HG02678 (cell line): ENCODE measurements around the gene CD8B2.
"Not testable (repeated sequence)": the region's sequence is repeated elsewhere in the genome, so short reads cannot be mapped to it uniquely, and the experiment has no call there.

Source experiments
- ATAC-seq: cut with Tn5 transposase; IDR thresholded peaks from one replicate; pipeline ENCODE4 v1.9.1; 2021; ENCODE audit warnings: mild to moderate bottlenecking, moderate library complexity; ENCODE audit not compliant: unreplicated experiment

CD8B2 gene

DNA sequence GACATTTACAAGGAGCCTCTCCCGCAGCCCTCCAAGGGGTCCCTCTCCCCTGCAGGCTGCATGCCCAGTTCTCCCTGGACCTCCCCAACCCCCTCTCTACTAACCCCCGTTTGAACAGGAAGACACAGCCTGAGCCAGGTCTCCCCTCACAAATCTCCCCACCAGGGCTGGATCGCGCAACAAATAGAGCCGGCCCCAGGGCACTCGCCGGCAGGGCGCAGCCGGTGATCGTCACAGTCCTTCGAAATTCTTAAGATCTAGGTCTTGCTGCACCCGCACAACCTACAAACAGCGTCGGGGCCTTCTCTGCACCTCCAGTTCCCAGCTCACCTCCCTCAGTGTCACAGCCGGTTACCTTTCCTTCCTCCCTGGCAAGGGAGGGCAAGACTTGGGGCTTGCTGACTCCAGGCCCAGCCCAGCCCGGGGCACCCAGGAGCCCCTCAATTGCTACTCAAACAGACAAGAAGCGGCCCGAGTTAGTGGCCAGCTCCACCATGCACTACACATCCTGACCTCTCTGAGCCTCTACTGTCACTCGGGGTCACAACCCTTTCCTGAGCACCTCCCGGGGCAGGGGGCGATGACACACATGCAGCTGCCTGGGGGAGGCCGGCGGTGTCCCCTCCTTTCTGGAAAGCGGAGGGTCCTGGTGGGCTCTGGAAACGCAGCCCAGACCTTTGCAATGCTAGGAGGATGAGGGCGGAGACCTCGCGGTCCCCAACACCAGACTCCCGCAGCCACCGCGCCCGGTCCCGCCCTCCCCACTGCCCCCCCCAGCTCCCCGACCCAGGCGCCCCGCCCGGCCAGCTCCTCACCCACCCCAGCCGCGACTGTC lies at the start of gene CD8B2:
CD8B2 (plus strand) TSS at position 814 of the 835 bp plus-strand sequence. CDS start 63 bp downstream, outside the sequence.
- not testable (repeated sequence) for ATAC-seq

- not testable (repeated sequence) for ATAC-seq
Measured at GRCh38 chr2:106461882-106462281, 25.3 kb upstream of the CD8B2 start.

GRCh38 chr2:106467516-106467915 lies 19.6 kb upstream of the CD8B2 start:
- not testable (repeated sequence) for ATAC-seq

DNA sequence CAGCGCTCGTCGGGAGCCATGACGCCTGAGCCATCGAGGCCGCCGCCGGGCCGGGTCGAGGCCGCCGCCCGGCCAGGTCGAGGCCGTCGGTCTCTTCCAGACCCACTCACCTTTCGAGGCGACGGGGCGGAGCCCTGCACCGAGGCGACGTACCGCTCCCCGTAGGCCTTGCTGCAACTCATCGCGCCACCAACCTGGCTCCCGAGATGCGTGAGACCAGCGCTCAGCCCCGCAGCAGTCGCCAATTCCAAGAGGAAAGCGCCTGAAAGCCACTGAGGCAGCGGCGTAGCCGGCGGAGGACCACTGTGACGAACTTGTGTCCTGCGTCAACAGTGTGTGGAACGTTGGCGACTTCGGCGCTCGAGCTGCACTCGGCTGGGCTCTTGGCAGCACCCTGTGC lies 19.1 kb upstream of the CD8B2 start, which contains the start of gene RGPD3:
RGPD3 (minus strand) TSS at position 307 of the 400 bp plus-strand sequence; CDS start at position 182, 125 bp downstream.
- ATAC-seq, result not testable (repeated sequence)

GRCh38 chr2:106470658-106471057 lies 16.5 kb upstream of the CD8B2 start:
- not testable (repeated sequence) for ATAC-seq

GRCh38 chr2:106477647-106478046 lies 9.5 kb upstream of the CD8B2 start:
- not testable (repeated sequence) for ATAC-seq

GRCh38 chr2:106479563-106479962 lies 7.6 kb upstream of the CD8B2 start:
- not testable (repeated sequence) for ATAC-seq

DNA sequence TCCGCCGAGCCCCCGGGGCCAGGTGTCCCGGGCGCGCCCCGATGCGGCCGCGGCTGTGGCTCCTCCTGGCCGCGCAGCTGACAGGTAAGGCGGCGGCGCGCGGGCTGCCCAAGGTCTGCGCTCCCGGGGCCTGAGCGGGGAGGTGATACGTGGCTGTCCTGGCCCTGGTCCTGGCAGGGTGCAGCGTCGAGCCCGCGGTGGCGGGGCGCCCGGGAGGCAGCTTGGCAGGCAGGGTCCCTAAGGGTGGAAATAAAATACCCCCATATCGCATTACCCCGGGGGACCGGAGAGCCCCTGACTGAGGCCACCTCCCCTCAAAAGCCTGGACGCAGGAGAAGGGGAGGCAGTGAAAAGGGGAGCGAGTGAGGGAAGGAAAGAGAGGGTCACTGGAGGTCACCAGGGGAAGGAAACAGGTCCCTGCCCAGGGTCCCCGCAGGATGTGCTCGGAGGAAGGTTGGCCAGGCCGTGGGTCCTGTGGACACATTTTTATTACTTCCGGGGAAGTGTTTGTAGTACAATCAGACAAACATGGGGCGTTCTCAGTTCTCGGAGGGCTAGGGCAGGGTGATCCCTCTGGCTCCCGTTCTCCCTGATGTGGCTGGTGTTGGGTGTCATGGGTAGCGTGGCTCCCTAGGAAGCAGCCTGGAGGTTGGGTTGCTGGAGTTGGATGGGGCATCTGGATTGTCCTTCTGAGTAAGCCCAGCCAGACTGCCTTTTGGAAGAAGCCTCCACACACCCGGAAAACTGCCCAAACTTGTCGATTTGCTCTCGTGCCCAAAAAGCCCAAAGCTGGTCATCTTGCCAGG lies 425 bp downstream of the CD8B2 start:
- ATAC-seq, result not testable (repeated sequence)

DNA sequence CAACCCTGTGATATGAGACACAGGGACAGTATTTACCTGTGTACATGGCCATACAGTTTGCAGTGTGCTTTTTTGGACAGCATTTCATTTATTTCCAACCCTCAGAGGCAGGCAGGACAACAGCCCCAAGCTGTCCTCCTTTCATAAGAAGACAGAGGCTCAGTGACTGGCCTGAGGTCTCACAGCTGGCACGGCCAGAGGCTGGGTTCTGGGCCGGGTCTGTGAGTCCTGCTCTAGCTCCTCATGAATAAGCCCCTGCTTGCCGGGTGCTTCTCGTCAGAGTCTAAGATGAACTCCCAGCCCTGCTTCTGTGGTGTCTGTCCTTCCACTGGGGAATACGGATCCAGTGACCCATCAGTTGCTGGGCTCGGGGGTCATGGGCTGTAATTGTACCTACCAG lies 2.5 kb downstream of the CD8B2 start:
- not testable (repeated sequence) for ATAC-seq

DNA sequence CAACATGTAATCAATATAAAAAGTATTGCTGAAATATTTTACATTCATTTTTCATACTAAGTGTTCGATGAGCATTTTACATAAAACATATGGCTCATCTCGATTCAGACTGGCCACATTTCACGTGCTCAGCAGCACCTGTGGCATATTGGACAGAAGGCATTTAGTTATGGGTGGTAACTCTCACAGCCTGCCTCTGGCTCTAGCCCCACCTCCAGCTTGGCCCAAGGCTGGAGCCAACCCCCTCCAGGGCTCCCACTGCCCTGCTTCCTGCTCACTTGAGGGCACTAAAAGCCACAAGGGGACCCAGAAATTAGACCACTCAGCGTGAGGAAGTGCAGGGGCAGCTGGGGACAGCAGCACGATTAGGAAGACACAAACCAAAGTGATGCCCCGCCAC lies 5.2 kb downstream of the CD8B2 start:
- ATAC-seq, result not testable (repeated sequence)

DNA sequence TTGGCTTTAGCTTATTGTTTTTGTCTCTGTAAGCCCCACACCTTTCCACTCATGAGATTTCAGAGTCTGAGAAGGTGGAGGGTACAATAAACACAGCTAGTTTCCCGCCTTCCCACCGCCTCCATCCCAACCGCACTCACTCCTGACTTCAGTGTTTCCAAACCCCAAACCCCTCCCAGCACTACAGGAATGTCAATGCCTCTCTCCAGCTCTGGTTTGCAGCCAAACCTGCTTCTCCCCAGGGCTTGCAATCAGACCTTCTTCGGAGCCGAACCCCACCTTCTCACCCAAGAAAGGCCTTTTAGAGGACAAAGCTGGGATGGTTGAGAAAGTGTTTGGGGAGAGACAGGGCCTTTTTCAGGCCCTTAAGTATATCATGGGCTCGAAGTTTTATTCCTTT lies 5.7 kb downstream of the CD8B2 start:
- not testable (repeated sequence) for ATAC-seq

GRCh38 chr2:106498549-106498948 lies 11.4 kb downstream of the CD8B2 start:
- ATAC-seq, result not testable (repeated sequence)

DNA sequence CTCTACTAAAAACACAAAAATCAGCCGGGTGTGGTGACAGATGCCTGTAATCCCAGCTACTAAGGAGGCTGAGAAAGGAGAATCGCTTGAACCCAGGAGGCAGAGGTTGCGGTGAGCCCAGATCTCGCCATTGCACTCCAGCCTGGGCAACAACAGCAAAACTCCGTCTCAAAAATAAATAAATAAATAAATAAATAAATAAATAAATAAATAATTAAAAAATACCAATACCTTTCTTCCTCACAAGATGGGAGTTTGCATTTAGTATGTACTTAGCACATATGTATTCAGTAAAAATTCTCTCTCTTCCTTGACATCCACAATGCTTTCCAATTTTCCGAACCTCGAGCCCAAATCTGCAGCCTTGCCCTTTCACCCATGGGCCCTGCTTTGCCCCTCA lies 13.2 kb downstream of the CD8B2 start:
- ATAC-seq, result not testable (repeated sequence)

DNA sequence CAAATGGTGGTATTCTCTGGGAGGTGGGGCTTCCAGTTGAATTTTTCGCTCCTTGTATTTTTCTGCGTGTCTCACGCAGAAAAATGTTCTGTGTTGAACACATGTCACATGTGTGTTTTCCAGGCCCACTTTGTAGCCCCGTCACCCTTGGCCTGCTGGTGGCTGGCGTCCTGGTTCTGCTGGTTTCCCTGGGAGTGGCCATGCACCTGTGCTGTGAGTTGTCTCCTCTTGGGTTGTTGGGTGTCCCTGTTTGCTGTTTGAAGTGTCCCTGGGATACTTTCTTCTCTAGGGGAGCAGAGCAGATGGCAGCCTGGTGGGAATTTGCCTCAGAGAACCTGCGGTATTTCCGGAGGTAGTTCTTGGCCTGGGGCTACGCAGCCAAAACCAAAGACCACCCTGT lies 15.2 kb downstream of the CD8B2 start:
- not testable (repeated sequence) for ATAC-seq

GRCh38 chr2:106504192-106504591 lies 17.0 kb downstream of the CD8B2 start:
- not testable (repeated sequence) for ATAC-seq

DNA sequence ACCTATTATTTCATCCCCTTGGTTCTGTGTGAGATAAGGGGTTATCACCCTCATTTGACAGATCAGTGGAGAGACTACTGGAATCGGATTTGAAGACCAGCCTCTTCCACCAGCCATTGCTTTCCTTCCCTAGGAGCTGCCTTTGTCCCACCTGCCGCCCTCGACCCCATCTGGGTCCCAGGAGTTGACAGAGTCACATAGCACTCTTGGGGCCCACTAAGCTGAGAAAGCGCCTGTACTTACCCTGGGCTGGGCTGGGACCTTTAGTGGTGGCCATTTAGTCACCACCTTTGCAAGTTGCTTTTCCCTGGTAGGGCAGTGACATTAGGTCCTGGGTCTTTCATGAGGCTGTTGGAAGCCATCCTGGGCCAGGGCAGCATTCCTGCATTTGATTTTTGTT lies 17.6 kb downstream of the CD8B2 start:
- not testable (repeated sequence) for ATAC-seq

- not testable (repeated sequence) for ATAC-seq
Measured at GRCh38 chr2:106506002-106506687, 19.0 kb downstream of the CD8B2 start.

GRCh38 chr2:106508660-106509373 lies 21.7 kb downstream of the CD8B2 start:
- not testable (repeated sequence) for ATAC-seq

DNA sequence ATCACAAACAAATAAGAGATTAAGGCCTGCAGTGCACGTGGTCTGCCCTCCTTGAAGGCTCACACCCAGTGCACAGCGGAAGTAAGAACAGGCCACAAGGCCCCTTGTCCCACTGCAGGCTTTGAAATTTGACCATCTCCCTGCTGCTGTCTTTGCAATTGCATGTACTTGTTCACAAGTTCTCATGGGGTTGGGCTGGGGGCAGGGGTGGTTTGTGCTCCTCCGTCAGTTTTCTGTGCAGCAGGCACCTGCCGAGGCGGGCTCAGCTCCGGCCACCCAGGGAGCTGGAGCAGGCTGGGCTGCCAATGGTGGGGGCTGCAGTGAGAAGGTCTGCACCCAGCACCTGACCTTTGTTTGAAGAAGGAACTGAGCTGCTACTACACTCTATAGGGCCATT lies 22.2 kb downstream of the CD8B2 start:
- not testable (repeated sequence) for ATAC-seq

DNA sequence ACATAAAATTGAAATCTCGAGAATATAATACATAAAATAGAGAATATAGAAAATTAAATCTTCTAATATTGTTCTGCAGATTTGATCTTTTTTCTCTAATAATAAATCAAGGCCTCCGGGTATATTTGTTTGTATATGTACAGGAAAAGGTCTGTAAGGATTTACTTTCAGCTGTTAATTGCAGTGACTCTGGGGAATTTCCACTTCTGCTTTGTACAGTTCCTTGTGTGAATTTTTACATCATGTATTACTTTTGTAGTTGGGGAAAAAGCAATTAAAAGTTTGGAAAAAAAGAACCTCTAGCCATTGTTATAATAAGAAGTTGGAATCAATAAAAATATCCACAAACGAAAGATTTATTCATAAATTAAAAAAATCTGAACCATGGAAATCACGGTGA lies 23.6 kb downstream of the CD8B2 start:
- not testable (repeated sequence) for ATAC-seq
